ENCODE results near the gene RAVER1. TPM values are rescaled to one million over a fixed set of nuclear protein-coding genes. Genes with fewer than 3 reads are reported as not detected.

The RAVER1 gene
- total and polyA plus RNA-seq, 9 of the 15 experiments (the other 6 are each of a cell fraction or from before 2014, with no cell fraction given), result 0.06 to 113 (median 7.0) TPM

- TF ChIP-seq DEAF1 (CRISPR knock-in tag; IDR thresholded peaks at IDR 0.05) (0 out of 2 replicates have a peak, but pooled peaks have one; percentile 10), IRF2 (CRISPR knock-in tag; IDR thresholded peaks at IDR 0.05) (no peak), POLR2AphosphoS5 (IDR thresholded peaks at IDR 0.05; ENCODE audit: control insufficient read depth, insufficient read depth, low read depth, low read length) (0 out of 2 replicates have a peak, but pooled peaks have one; percentile 11), NFE2 (IDR thresholded peaks at IDR 0.05; ENCODE audit: low read depth) (no peak), ASH1L (IDR thresholded peaks at IDR 0.05; ENCODE audit: borderline replicate concordance, low read depth, partially characterized antibody) (no peak), CTBP1 (IDR thresholded peaks at IDR 0.05; ENCODE audit: borderline replicate concordance) (peak; percentile 42; the same call in 1 of the 2 replicates)
- TF ChIP-seq, protein P1, sequence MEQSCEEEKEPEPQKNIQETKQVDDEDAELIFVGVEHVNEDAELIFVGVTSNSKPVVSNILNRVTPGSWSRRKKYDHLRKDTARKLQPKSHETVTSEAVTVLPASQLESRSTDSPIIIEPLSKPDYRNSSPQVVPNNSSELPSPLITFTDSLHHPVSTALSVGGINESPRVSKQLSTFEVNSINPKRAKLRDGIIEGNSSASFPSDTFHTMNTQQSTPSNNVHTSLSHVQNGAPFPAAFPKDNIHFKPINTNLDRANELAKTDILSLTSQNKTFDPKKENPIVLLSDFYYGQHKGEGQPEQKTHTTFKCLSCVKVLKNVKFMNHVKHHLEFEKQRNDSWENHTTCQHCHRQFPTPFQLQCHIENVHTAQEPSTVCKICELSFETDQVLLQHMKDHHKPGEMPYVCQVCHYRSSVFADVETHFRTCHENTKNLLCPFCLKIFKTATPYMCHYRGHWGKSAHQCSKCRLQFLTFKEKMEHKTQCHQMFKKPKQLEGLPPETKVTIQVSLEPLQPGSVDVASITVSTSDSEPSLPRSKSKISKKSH (CRISPR knock-in tag; IDR thresholded peaks at IDR 0.05), result no peak
- TF ChIP-seq, protein P2, sequence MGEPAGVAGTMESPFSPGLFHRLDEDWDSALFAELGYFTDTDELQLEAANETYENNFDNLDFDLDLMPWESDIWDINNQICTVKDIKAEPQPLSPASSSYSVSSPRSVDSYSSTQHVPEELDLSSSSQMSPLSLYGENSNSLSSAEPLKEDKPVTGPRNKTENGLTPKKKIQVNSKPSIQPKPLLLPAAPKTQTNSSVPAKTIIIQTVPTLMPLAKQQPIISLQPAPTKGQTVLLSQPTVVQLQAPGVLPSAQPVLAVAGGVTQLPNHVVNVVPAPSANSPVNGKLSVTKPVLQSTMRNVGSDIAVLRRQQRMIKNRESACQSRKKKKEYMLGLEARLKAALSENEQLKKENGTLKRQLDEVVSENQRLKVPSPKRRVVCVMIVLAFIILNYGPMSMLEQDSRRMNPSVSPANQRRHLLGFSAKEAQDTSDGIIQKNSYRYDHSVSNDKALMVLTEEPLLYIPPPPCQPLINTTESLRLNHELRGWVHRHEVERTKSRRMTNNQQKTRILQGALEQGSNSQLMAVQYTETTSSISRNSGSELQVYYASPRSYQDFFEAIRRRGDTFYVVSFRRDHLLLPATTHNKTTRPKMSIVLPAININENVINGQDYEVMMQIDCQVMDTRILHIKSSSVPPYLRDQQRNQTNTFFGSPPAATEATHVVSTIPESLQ (CRISPR knock-in tag; IDR thresholded peaks at IDR 0.05), result no peak
Observed at GRCh38 chr19:10334588-10335351, 1.4 kb upstream of the RAVER1 start (continued).

Data from K562 (cell line).